Right kidney (tissue), 1 donor: ENCODE results near the gene TRAF3.
"Not testable (repeated sequence)": the region's sequence is repeated elsewhere in the genome, so short reads cannot be mapped to it uniquely, and the experiment has no call there.

ENCODE experiments used
- DNase-seq: peaks from one replicate; pipeline ENCODE4 v3.0.0-alpha.2; 2016

TRAF3 gene

DNA sequence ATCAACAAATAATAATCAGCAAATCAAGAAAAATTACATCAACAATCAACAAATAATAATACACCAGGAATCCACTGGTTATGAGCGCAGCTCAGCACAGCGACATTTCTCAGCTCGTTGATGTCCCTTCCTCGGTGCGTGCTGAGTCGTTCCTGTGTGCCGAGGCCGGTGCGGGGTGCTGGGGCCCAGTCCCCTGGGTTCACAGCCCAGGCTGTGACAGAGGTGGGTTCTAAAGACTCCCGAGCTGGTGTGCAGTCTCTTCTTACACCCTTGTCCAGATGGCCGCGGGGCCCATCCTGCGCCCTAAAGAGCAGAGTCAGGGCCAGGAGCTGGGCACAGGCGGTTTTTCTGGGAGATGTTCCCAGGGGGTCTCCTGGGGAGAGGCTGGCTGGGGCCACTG is 26.9 kb upstream of the TRAF3 start:
- no peak for DNase-seq

- no peak for DNase-seq
Measured at GRCh38 chr14:102751088-102751487, 26.2 kb upstream of the TRAF3 start.

- DNase-seq, result no peak
Measured at GRCh38 chr14:102752239-102752847, 24.9 kb upstream of the TRAF3 start.

- no peak for DNase-seq
Measured at GRCh38 chr14:102754370-102755262, 22.6 kb upstream of the TRAF3 start.

DNA sequence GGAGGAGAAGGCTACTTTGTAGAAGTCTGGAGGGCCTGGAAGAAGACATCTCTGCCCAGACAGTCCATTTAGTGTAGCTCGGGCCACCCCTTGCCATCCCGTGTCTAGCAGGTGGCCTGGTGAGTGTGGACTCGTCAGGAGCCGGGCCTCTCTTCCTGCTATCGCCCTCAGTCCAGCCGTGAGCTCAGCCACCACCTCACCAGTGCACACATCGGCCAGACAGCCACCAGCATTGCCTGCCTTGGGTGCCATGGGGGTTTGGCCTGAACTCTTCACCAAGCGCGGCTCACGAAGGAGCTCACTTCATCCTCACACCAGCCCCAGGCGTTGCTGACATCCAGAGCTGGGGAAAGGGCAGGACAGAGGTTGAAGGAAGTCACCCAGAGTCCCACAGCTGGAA is 19.6 kb upstream of the TRAF3 start:
- no peak for DNase-seq

- DNase-seq, result no peak
Measured at GRCh38 chr14:102758087-102758486, 19.2 kb upstream of the TRAF3 start.

GRCh38 chr14:102759456-102760187 is 17.6 kb upstream of the TRAF3 start:
- DNase-seq, result no peak

GRCh38 chr14:102760496-102761193 is 16.6 kb upstream of the TRAF3 start:
- peak; percentile 31 for DNase-seq

DNA sequence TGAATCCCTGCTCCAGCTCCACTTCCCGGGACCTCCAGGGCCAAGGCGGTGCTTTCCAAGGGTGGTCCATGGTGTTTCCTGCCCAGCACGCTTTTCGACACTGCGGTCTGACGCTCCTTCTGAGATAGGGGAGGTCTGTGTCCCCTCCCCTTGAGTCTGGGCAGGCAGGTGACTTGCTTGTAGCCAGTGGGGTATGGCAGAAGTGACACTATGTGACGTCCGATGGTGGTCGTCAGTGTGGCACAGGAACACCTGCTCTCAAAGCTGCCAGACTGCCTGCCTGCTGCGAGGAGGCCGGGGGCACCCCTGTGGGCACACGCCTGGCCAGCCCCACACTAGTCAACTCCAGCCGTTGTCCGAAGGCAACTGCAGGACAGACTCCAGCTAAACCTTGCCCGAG is 16.0 kb upstream of the TRAF3 start:
- DNase-seq, result no peak

DNA sequence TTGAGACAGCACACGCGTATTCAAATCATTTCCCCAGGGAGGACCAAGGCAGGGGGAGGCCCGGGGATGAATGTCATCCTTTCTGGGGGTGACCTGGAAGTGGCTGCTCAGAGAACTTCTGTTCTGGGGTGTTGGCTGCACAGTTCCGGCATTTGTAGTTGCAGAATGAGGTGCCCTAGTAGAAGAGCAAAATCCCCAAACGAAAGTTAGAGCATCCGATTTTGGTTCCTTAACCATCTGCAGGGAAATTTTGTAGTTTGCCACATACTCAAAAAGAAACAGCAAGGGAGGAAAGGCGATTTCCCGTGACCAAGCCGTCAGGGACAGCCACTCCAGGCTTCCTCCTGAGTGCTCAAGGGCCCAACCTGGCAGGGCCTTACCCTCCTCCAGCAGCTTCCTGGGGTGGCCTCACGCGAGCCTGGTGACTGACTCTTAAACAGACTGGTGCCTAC is 13.0 kb upstream of the TRAF3 start:
- no peak for DNase-seq

GRCh38 chr14:102765770-102766169 is 11.5 kb upstream of the TRAF3 start:
- not testable (repeated sequence) for DNase-seq

DNA sequence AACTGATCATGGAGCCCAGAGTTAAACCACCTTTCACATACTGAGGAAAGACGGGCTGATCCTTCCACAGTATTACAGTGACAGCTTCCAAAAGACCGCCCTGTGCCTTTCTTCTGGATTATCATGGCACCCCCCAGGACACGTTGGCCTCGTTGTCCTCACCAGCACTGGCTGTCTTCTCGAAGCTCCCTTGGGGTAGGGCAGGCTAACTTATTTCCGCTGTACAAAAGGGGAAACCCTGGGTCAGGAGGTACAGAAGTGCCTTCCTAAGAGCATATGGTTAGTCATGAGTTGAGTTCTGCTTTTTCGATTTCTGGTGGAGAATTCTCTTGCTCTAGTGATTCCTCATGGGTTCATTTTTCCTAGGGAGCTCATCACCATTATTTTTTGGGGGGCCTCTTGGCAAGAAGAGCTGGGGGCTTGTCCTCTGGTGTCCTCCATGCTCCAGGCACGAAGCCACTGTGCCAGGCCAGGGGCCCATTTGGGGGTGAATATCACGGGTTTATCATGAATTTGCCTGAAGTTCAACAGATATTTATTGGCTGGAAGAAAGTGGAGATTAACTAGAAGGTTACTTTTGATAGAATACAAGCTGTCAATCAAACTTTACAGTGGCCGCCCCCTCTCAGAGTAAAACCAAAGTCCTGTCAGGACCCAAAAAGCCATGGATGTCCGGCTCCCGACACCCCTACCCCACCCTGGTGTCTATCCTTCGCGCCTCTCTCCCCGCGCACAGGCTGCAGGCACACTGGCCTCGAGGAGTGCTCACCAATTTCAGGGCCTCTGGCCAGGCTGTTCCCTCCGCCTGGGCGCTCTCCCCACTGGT is 8.8 kb upstream of the TRAF3 start:
- DNase-seq, result no peak

DNA sequence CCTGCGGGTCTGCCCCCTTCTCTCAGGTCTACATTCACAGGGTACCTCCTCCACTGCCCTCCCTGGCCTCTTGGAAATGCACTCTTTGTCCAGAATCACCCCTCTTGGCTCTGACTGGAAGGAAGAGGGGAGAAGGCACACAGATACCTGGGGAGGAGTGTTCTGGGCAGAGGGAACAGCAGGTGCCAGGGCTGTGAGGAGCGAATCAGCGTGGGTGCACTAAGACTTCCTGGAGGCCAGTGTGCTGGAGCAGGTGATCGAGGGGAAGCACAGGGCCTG is 8.3 kb upstream of the TRAF3 start:
- no peak for DNase-seq

DNA sequence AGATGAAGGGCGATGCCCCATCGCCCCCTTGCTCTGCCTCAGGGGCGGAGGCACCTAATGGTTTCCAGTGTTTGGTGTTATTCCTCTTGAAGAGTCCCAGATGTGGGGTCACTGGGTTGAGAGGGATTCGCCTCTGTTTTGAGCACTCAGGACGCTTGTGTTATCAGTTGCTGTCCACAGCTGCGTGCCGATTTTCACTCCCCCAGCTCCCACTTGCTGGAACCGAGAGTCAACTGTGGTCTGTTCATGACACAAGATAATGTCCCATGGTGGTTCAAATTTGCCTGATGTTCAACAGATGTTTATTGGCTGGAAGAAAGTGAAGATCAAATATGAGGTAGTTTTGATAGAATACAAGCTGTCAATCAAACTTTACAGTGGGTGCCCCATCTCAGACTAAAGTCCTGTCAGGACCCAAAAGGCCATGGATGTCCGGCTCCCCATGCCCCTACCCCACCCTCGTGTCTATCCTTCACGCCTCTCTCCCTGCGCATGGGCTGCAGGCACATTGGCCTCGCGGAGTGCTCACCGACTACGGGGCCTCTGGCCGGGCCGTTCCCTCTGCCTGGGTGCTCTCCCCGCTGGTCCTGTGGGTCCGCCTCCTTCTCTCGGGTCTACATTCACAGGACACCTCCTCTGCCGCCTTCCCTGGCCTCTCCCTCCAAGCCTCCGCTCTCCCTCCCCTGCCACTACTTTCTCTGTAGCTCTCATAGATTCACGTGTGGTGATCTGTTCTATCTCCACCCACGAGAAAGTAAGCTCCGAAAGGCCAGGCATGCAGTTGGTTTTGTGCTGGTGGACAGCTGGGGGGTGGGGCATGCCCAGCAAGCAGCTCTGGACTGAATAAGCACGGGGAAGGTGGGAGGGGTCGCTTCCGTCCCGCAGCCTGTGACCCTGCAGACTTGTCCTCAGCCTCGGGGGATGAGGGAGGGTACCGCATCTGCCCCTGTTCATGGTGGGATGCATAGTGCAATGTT is 6.8 kb upstream of the TRAF3 start:
- DNase-seq, result no peak

GRCh38 chr14:102771144-102771543 is 6.1 kb upstream of the TRAF3 start:
- no peak for DNase-seq

GRCh38 chr14:102772781-102773570 is 4.3 kb upstream of the TRAF3 start:
- no peak for DNase-seq

- DNase-seq, result peak; percentile 78
Measured at GRCh38 chr14:102774391-102775153, 2.7 kb upstream of the TRAF3 start.

GRCh38 chr14:102775855-102776760 is 1.1 kb upstream of the TRAF3 start:
- DNase-seq, result peak; percentile 67
